HepG2 (cell line): ENCODE results near the gene NPFFR1. TPM values are rescaled to one million over a fixed set of nuclear protein-coding genes. Genes with fewer than 3 reads are reported as not detected.

Source experiments
- ATAC-seq: fragments of 200-7000 bp; cut with Tn5 transposase; 3 replicates; pipeline ENCODE4 v1.9.1; 2020; ENCODE audit warnings: mild to moderate bottlenecking, moderate library complexity
- BruUV-seq: library from RNA; stranded (reverse); fragments of 400-500 nt; replicated peaks from 2 replicates; lab custom pipeline; 2021; lab: Mats Ljungman, UMichigan
- CTCF ChIA-PET: fragments of 300-600 bp; formaldehyde crosslinking; extraction: SDS; loops from one replicate; lab custom pipeline; 2021; ENCODE audit warnings: low total read pairs, inconsistent platforms, low intra/inter-chr PET ratio; lab: Yijun Ruan, JAX
- POLR2A ChIA-PET: fragments of 350-600 bp; sonication (Branson Sonifier 250); formaldehyde crosslinking; loops from one replicate; lab custom pipeline; 2020; ENCODE audit warnings: antibody characterized with exemption, inconsistent platforms; lab: Yijun Ruan, JAX
- DNase-seq: peaks from one replicate; pipeline ENCODE4 v3.0.0-alpha.2; 2015; ENCODE audit warnings: low spot score
- FAIRE-seq: peaks from 3 replicates; lab custom pipeline; 2011; peaks lifted over from hg19 to GRCh38; lab: Jason Lieb, UNC
- H2AFZ ChIP-seq: one replicate; pipeline ENCODE4 v1.6.1; 2011; ENCODE audit warnings: low read length, inconsistent platforms
- H3K27ac ChIP-seq: fragments of 300-600 bp; 3 replicates; pipeline ENCODE4 v1.8.0; 2011; ENCODE audit warnings: mixed run types, mild to moderate bottlenecking, mixed read lengths, low read length, inconsistent platforms; ENCODE audit not compliant: insufficient read depth; ENCODE audit errors: extremely low read length
- H3K27me3 ChIP-seq, 2 experiments: fragments of 200-600 bp in 1 of 2; 2 replicates in 1 of 2; 3 replicates in 1 of 2; pipeline versions ENCODE4 v1.6.0 to v1.8.0; 2011; ENCODE audit warnings: low read length in 2 of 2, mild to moderate bottlenecking in 2 of 2, moderate library complexity in 2 of 2, inconsistent platforms in 1 of 2; ENCODE audit not compliant: insufficient read depth in 2 of 2, control insufficient read depth in 1 of 2
- H3K36me3 ChIP-seq, 2 experiments: fragments of 200-600 bp in 1 of 2; replicated peaks in 1 of 2; 2 replicates in 1 of 2; 3 replicates in 1 of 2; pipeline versions ENCODE4 v1.5.1 to v1.8.0; 2011; ENCODE audit warnings: low read length in 2 of 2, inconsistent platforms in 1 of 2; ENCODE audit not compliant: insufficient read depth in 2 of 2, control insufficient read depth in 1 of 2
- H3K4me1 ChIP-seq: 2 replicates; pipeline ENCODE4 v1.5.1; 2012; ENCODE audit warnings: low read length, inconsistent platforms; ENCODE audit not compliant: insufficient read depth
- H3K4me2 ChIP-seq: 2 replicates; pipeline ENCODE4 v1.6.0; 2011; ENCODE audit warnings: low read depth, low read length, inconsistent platforms
- H3K4me3 ChIP-seq, 3 experiments: fragments of 200-600 bp in 1 of 3; sonication (generic), shearing (Covaris generic) in 1 of 3; replicated peaks in 1 of 3; 2 replicates each; pipeline ENCODE4 v1.5.1; 2011 to 2016; ENCODE audit warnings: low read length in 3 of 3, inconsistent platforms in 2 of 3, low read depth in 2 of 3, mild to moderate bottlenecking in 2 of 3, control low read depth in 1 of 3, mixed read lengths in 1 of 3; ENCODE audit not compliant: insufficient read depth in 1 of 3
- H3K79me2 ChIP-seq: one replicate; pipeline ENCODE4 v1.6.1; 2011; ENCODE audit warnings: low read length, inconsistent platforms; ENCODE audit not compliant: insufficient read depth
- H3K9ac ChIP-seq: 2 replicates; pipeline ENCODE4 v1.6.0; 2011; ENCODE audit warnings: mild to moderate bottlenecking, low read depth, low read length, inconsistent platforms; ENCODE audit not compliant: insufficient read depth
- H3K9me3 ChIP-seq: 2 replicates; pipeline ENCODE4 v1.5.1; 2012; ENCODE audit warnings: mild to moderate bottlenecking, low read length
- H4K20me1 ChIP-seq: 2 replicates; pipeline ENCODE4 v1.6.0; 2011; ENCODE audit warnings: inconsistent platforms, mild to moderate bottlenecking, low read length, moderate library complexity; ENCODE audit not compliant: insufficient read depth
- CEBPB ChIP-seq: IDR thresholded peaks from 2 replicates; pipeline ENCODE4 v1.6.1; 2011; ENCODE audit warnings: low read depth, low read length, improper control_type of control experiment, borderline replicate concordance
- ETV6 ChIP-seq: sonication (generic); formaldehyde crosslinking; conservative IDR thresholded peaks from 2 replicates; pipeline ENCODE4 v1.4.0; 2020; ENCODE audit warnings: missing genetic modification reagents
- RFX3 ChIP-seq: IDR thresholded peaks from 2 replicates; pipeline ENCODE4 v1.6.1; 2016; ENCODE audit warnings: missing biosample characterization, missing genetic modification reagents
- ZNF768 ChIP-seq: sonication (generic); formaldehyde crosslinking; IDR thresholded peaks from 2 replicates; pipeline ENCODE4 v1.4.0; 2020; ENCODE audit warnings: missing genetic modification reagents
- WGBS: methylation state at CpG from one replicate; pipeline ENCODE4 v1.1.6; 2017; ENCODE audit warnings: low lambda C conversion rate; 5-methylcytosine and 5-hydroxymethylcytosine counted together
- in situ Hi-C: cut with HindIII; loops from 2 replicates; pipeline ENCODE4 v1.10.0; 2017; ENCODE audit warnings: low pct_unique_long_range_greater_than_20kb; ENCODE audit not compliant: extremely low pct_ligation_motif_present
- intact Hi-C: fragments of 100-400 bp; cut with micrococcal nuclease; formaldehyde crosslinking; loops from one replicate; pipeline ENCODE4 v1.10.0; 2022; ENCODE audit not compliant: unreplicated experiment
- polyA plus RNA-seq, 8 experiments: library from polyadenylated mRNA; depleted of rRNA in 3 of 8; stranded (reverse) in 7 of 8; unstranded in 1 of 8; fragments of >200 nt; fragmentation: Illumina TruSeq in 4 of 8; extraction: Trizol in 4 of 8; gene quantifications; 2 replicates each; pipeline versions ENCODE4 v1.2.1 to v1.2.3, GENCODE V29; 2011 to 2016; ENCODE audit warnings: low read depth in 4 of 8, missing spikeins in 1 of 8, mixed read lengths in 1 of 8; ENCODE audit not compliant: insufficient read depth in 1 of 8
- total RNA-seq, 5 experiments: library from RNA; depleted of rRNA; stranded (reverse); fragments of >200 nt; fragmentation: Illumina TruSeq; extraction: Trizol; gene quantifications; 2 replicates each; pipeline ENCODE4 v1.2.3, GENCODE V29; 2016; ENCODE audit warnings: low read depth in 1 of 5

Gene NPFFR1
- total and polyA plus RNA-seq, 2 of the 13 experiments (the other 11 are each of a cell fraction or from before 2014, with no cell fraction given) = under 0.01 TPM; not detected in 1

GRCh38 chr10:70302292-70302691 is 18.5 kb upstream of the NPFFR1 start:
- no peak for ATAC-seq
- no peak overlapping the region for H2AFZ ChIP-seq
- DNase-seq = no peak
- no peaks in the 10 kb centered on the region for H3K9me3 ChIP-seq
- no peaks in the 10 kb centered on the region for H3K79me2 ChIP-seq
- H3K27ac ChIP-seq = no peak overlapping the region
- WGBS = 99% methylated on average over 3 of the region's 3 CpGs
- no peaks in the 10 kb centered on the region; a peak in 1 of 5 replicates for H3K27me3 ChIP-seq
- BruUV-seq = no TSS peak
- H3K36me3 ChIP-seq = peaks cover 11 to 28% of the 10 kb centered on the region in 2 experiments
- H3K9ac ChIP-seq = no peak overlapping the region
- CTCF ChIA-PET = no interaction called here
- TF ChIP-seq ETV6 (CRISPR knock-in tag) = no peak
- TF ChIP-seq CEBPB = peak; percentile 89
- TF ChIP-seq, all 625 proteins: peak for 1
- H4K20me1 ChIP-seq = no peaks in the 10 kb centered on the region
- no peak overlapping the region for H3K4me3 ChIP-seq
- POLR2A ChIA-PET = interaction anchor here (1.3 kb wide), 1 partner anchor 69 kb away, joined by 3 read pairs; the partner anchor contains the start of gene PPA1
- FAIRE-seq = no peak
- in situ Hi-C loops = no loop called here
- no peak overlapping the region for H3K4me2 ChIP-seq
- intact Hi-C loops = no loop called here
- no peaks in the 10 kb centered on the region for H3K4me1 ChIP-seq

DNA sequence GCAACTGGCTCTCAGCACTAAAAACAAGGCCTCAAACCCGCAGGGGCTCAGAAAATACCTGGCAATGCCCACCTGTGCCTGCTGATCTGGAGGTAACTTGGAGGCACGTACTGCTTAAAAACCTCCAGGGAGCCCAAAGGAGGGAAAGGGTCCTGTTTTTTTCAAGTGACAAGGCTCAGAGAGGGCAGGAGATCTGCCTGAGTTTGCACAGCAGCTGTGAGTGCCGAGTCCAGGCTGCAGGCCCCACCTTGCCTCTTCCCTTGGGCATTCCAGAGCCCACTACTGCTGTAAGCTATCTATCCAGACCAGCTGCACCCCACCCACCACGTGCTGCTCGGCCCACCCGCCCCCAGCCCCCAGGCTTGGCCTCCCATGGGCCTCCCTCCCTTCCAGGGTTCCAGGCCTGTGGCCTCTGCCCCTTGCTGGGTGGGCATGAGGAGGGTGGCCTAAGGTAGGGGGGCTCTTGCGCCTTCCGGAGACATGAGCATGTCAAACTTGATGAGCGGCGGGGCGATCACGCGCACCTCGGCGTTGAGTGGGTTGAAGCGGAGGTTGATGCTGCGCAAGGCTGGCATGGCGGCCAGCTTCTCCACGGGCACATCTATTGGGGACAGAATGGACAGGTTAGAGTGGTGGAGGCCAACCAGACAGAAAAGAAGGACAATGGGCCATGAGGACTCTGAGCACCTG is 17.2 kb upstream of the NPFFR1 start:
- no peak overlapping the region for H2AFZ ChIP-seq
- FAIRE-seq (no peak), DNase-seq (no peak), ATAC-seq (no peak)
- WGBS = 97% methylated on average over 18 of the region's 19 CpGs
- H3K4me3 ChIP-seq = no peak overlapping the region
- no peak overlapping the region for H3K27ac ChIP-seq
- no peaks in the 10 kb centered on the region for H3K4me1 ChIP-seq
- no peaks in the 10 kb centered on the region for H3K9me3 ChIP-seq
- H4K20me1 ChIP-seq = no peaks in the 10 kb centered on the region
- no peak overlapping the region for H3K9ac ChIP-seq
- BruUV-seq = no TSS peak
- CTCF ChIA-PET = no interaction called here
- no peaks in the 10 kb centered on the region for H3K79me2 ChIP-seq
- peaks cover 10 to 22% of the 10 kb centered on the region in 2 experiments for H3K36me3 ChIP-seq
- no peak overlapping the region for H3K4me2 ChIP-seq
- intact Hi-C loops (no loop called here), in situ Hi-C loops (no loop called here)
- TF ChIP-seq RFX3 (CRISPR knock-in tag) = no peak
- TF ChIP-seq ZNF768 = peak; percentile 92
- H3K27me3 ChIP-seq = no peaks in the 10 kb centered on the region; a peak in 1 of 5 replicates
- POLR2A ChIA-PET = no interaction called here
